HL-60/S4 (cell line): ENCODE results near the gene POLN.

Source experiments
- in situ Hi-C: fragments of 300-500 bp; cut with MboI; formaldehyde crosslinking; loops from 2 replicates; pipeline ENCODE4 v1.14.3; 2022; ENCODE audit warnings: low sequenced_read_pairs

Gene POLN

GRCh38 chr4:2062808-2063524 lies 179.0 kb downstream of the POLN start:
- in situ Hi-C loops = no loop called here

- in situ Hi-C loops = no loop called here
Measured at GRCh38 chr4:2062168-2062807, 179.6 kb downstream of the POLN start.

- in situ Hi-C loops = no loop called here
Measured at GRCh38 chr4:2061186-2062131, 180.5 kb downstream of the POLN start.

- in situ Hi-C loops = no loop called here
Measured at GRCh38 chr4:2060611-2061185, 181.2 kb downstream of the POLN start.

GRCh38 chr4:2059726-2060602 lies 182.0 kb downstream of the POLN start:
- in situ Hi-C loops = no loop called here

- in situ Hi-C loops = no loop called here
Measured at GRCh38 chr4:2059046-2059725, 182.7 kb downstream of the POLN start, which contains the start of gene NAT8L. TSS of gene NAT8L (plus strand) at chr4:2059327. CDS start at chr4:2059512, 185 bp downstream.

GRCh38 chr4:2058264-2059045 lies 183.5 kb downstream of the POLN start:
- in situ Hi-C loops = no loop called here

- in situ Hi-C loops = no loop called here
Measured at GRCh38 chr4:2057382-2058065, 184.4 kb downstream of the POLN start.

- in situ Hi-C loops = no loop called here
Measured at GRCh38 chr4:2054217-2054616, 187.7 kb downstream of the POLN start.

- in situ Hi-C loops = no loop called here
Measured at GRCh38 chr4:2051086-2051485, 190.8 kb downstream of the POLN start.

- in situ Hi-C loops = no loop called here
Measured at GRCh38 chr4:2049811-2050210, 192.1 kb downstream of the POLN start.

- in situ Hi-C loops = no loop called here
Measured at GRCh38 chr4:2049381-2049780, 192.5 kb downstream of the POLN start.

GRCh38 chr4:2048831-2049230 lies 193.1 kb downstream of the POLN start:
- in situ Hi-C loops = no loop called here

- in situ Hi-C loops = no loop called here
Measured at GRCh38 chr4:2047781-2048581, 193.9 kb downstream of the POLN start.

GRCh38 chr4:2047031-2047660 lies 194.8 kb downstream of the POLN start:
- in situ Hi-C loops = no loop called here

GRCh38 chr4:2046031-2046961 lies 195.6 kb downstream of the POLN start:
- in situ Hi-C loops = no loop called here
